GM10847 (cell line): ENCODE data around the gene LSM2.

ENCODE experiments used
- POLR2A ChIP-seq: IDR thresholded peaks from 2 replicates; pipeline ENCODE4 v1.6.1; 2011; ENCODE audit not compliant: insufficient read length; ENCODE audit errors: extremely low read depth

Gene LSM2

GRCh38 chr6:31795616-31796298 is 11.0 kb downstream of the LSM2 start, which contains the start of gene VARS1:
TSS of gene VARS1 (minus strand) at chr6:31795752. CDS start at chr6:31795217, 535 bp downstream.
- TF ChIP-seq POLR2A = peak; percentile 43

- TF ChIP-seq POLR2A = no peak
Observed at GRCh38 chr6:31794866-31795615, 11.7 kb downstream of the LSM2 start.

- TF ChIP-seq POLR2A = no peak
Observed at GRCh38 chr6:31794294-31794865, 12.4 kb downstream of the LSM2 start.

- TF ChIP-seq POLR2A = no peak
Observed at GRCh38 chr6:31792761-31793171, 14.0 kb downstream of the LSM2 start.

GRCh38 chr6:31792090-31792374 is 14.7 kb downstream of the LSM2 start:
- no peak for TF ChIP-seq POLR2A

GRCh38 chr6:31791324-31792089 is 15.3 kb downstream of the LSM2 start:
- TF ChIP-seq POLR2A = no peak

GRCh38 chr6:31785475-31785874 is 21.3 kb downstream of the LSM2 start:
- TF ChIP-seq POLR2A = no peak

GRCh38 chr6:31784098-31784925 is 22.5 kb downstream of the LSM2 start:
- TF ChIP-seq POLR2A = no peak

- no peak for TF ChIP-seq POLR2A
Observed at GRCh38 chr6:31782126-31782855, 24.5 kb downstream of the LSM2 start.

GRCh38 chr6:31781244-31782125 is 25.3 kb downstream of the LSM2 start:
- no peak for TF ChIP-seq POLR2A

- no peak for TF ChIP-seq POLR2A
Observed at GRCh38 chr6:31780507-31781243, 26.1 kb downstream of the LSM2 start.

- TF ChIP-seq POLR2A = no peak
Observed at GRCh38 chr6:31779908-31780307, 26.9 kb downstream of the LSM2 start.
